ENCODE measurements around the gene RCC2. TPM values are rescaled to one million over a fixed set of nuclear protein-coding genes. Genes with fewer than 3 reads are reported as not detected.

The RCC2 gene
- total RNA-seq, 1 experiment from 2014 or later: 116 TPM

GRCh38 chr1:17392199-17392740 is 47.2 kb downstream of the RCC2 start:
- Histone ChIP-seq H3K9me3 (ENCODE audit: control insufficient read depth, insufficient read depth, low read depth, low read length) (no peaks in the 10 kb centered on the region), H3K4me1 (ENCODE audit: control insufficient read depth, insufficient read depth, low read length) (no peaks in the 10 kb centered on the region), H3K36me3 (ENCODE audit: control insufficient read depth, insufficient read depth, low read length) (no peaks in the 10 kb centered on the region), H3K27ac (ENCODE audit: low read length) (no peak overlapping the region), H3K27me3 (ENCODE audit: control insufficient read depth, insufficient read depth, low read length) (no peaks in the 10 kb centered on the region), H3K4me3 (ENCODE audit: low read depth in 2 of 2, low read length in 2 of 2) (no peak overlapping the region)
- DNase-seq (ENCODE audit: low read depth, low spot score) (no peak), ATAC-seq (no peak)
- ChIA-PET POLR2A (no interaction called here), CTCF (no interaction called here)
- intact Hi-C loops (cut with micrococcal nuclease; ENCODE audit: unreplicated experiment): no loop called here
- no TSS peak for BruUV-seq (replicated peaks)
- no peak for TF ChIP-seq SIN3A (IDR thresholded peaks at IDR 0.05; ENCODE audit: borderline replicate concordance, insufficient read depth, low read depth, low read length)
- no peak for TF ChIP-seq CTCF (IDR thresholded peaks at IDR 0.05)
- no peak for TF ChIP-seq POLR2AphosphoS5 (IDR thresholded peaks at IDR 0.05; ENCODE audit: low read depth, low read length)
- no peak for TF ChIP-seq REST (IDR thresholded peaks at IDR 0.05; ENCODE audit: insufficient read depth in 1 of 2, low read depth in 2 of 2, low read length in 1 of 2)
- TF ChIP-seq TCF7L2 (IDR thresholded peaks at IDR 0.05; ENCODE audit: low read depth, low read length): no peak
- in situ Hi-C loops (cut with HindIII; ENCODE audit: low pct_unique_long_range_greater_than_20kb, low sequenced_read_pairs): no loop called here

- in situ Hi-C loops (cut with HindIII; ENCODE audit: low pct_unique_long_range_greater_than_20kb, low sequenced_read_pairs): no loop called here
- CTCF ChIA-PET: no interaction called here
- intact Hi-C loops (cut with micrococcal nuclease; ENCODE audit: unreplicated experiment): no loop called here
Measured at GRCh38 chr1:17381161-17381560, 58.3 kb downstream of the RCC2 start.

More at GRCh38 chr1:17381161-17381560, 58.3 kb downstream of the RCC2 start:
- no peak overlapping the region for H3K27ac ChIP-seq (ENCODE audit: low read length)
- POLR2A ChIA-PET: no interaction called here
- BruUV-seq (replicated peaks): no TSS peak
- TF ChIP-seq TCF7L2 (IDR thresholded peaks at IDR 0.05; ENCODE audit: low read depth, low read length) (no peak), SIN3A (IDR thresholded peaks at IDR 0.05; ENCODE audit: borderline replicate concordance, insufficient read depth, low read depth, low read length) (no peak), REST (IDR thresholded peaks at IDR 0.05; ENCODE audit: insufficient read depth in 1 of 2, low read depth in 2 of 2, low read length in 1 of 2) (no peak), POLR2AphosphoS5 (IDR thresholded peaks at IDR 0.05; ENCODE audit: low read depth, low read length) (no peak), CTCF (IDR thresholded peaks at IDR 0.05) (no peak)
- no peak overlapping the region for H3K4me3 ChIP-seq (ENCODE audit: low read depth in 2 of 2, low read length in 2 of 2)
- H3K4me1 ChIP-seq (ENCODE audit: control insufficient read depth, insufficient read depth, low read length): no peaks in the 10 kb centered on the region
- no peaks in the 10 kb centered on the region for H3K9me3 ChIP-seq (ENCODE audit: control insufficient read depth, insufficient read depth, low read depth, low read length)
- H3K27me3 ChIP-seq (ENCODE audit: control insufficient read depth, insufficient read depth, low read length): no peaks in the 10 kb centered on the region
- no peaks in the 10 kb centered on the region for H3K36me3 ChIP-seq (ENCODE audit: control insufficient read depth, insufficient read depth, low read length)
- DNase-seq (ENCODE audit: low read depth, low spot score): no peak
- ATAC-seq: no peak
